GM12891 (cell line): ENCODE measurements around the gene EGFL7.

ENCODE experiments used
- DNase-seq: peaks from one replicate; pipeline ENCODE4 v3.0.0; 2011; ENCODE audit warnings: low spot score; ENCODE audit not compliant: insufficient read length
- FAIRE-seq: peaks from 2 replicates; lab custom pipeline; 2011; peaks lifted over from hg19 to GRCh38; lab: Jason Lieb, UNC
- PAX5 ChIP-seq: IDR thresholded peaks from 2 replicates; pipeline ENCODE4 v1.6.1; 2011; ENCODE audit warnings: low read length, moderate library complexity, mild to moderate bottlenecking; ENCODE audit not compliant: insufficient read depth, severe bottlenecking
- POLR2A ChIP-seq: IDR thresholded peaks from 2 replicates; pipeline ENCODE4 v1.6.1; 2011; ENCODE audit warnings: low read depth, low read length, control low read depth
- POLR2AphosphoS5 ChIP-seq: IDR thresholded peaks from 2 replicates; pipeline ENCODE4 v1.6.1; 2011; ENCODE audit warnings: low read depth, low read length, control low read depth
- POU2F2 ChIP-seq: IDR thresholded peaks from 2 replicates; pipeline ENCODE4 v1.6.1; 2011; ENCODE audit warnings: low read depth, mild to moderate bottlenecking, control low read depth, low read length, moderate library complexity
- SPI1 ChIP-seq: IDR thresholded peaks from 2 replicates; pipeline ENCODE4 v1.6.1; 2011; ENCODE audit warnings: low read depth, low read length, control low read depth
- TAF1 ChIP-seq: IDR thresholded peaks from 2 replicates; pipeline ENCODE4 v1.6.1; 2011; ENCODE audit warnings: low read depth, low read length, control low read depth

The EGFL7 gene

GRCh38 chr9:136691316-136692184 lies 28.8 kb downstream of the EGFL7 start:
- no peak for FAIRE-seq
- no peak for DNase-seq
- TF ChIP-seq SPI1, result no peak

GRCh38 chr9:136692185-136693134 lies 29.7 kb downstream of the EGFL7 start:
- FAIRE-seq (no peak), DNase-seq (no peak)
- TF ChIP-seq PAX5, result no peak

GRCh38 chr9:136693135-136693489 lies 30.4 kb downstream of the EGFL7 start:
- DNase-seq (no peak), FAIRE-seq (no peak)
- TF ChIP-seq SPI1, result no peak
- TF ChIP-seq TAF1, result no peak

GRCh38 chr9:136693490-136694162 lies 30.9 kb downstream of the EGFL7 start:
- FAIRE-seq (no peak), DNase-seq (no peak)
- TF ChIP-seq POU2F2 (no peak), POLR2A (no peak), SPI1 (no peak), POLR2AphosphoS5 (no peak), PAX5 (no peak), TAF1 (no peak)

GRCh38 chr9:136694163-136694871 lies 31.6 kb downstream of the EGFL7 start:
- no peak for TF ChIP-seq PAX5
- no peak for TF ChIP-seq SPI1
- TF ChIP-seq TAF1, result no peak
- TF ChIP-seq POLR2AphosphoS5, result no peak
- no peak for TF ChIP-seq POLR2A
- no peak for TF ChIP-seq POU2F2
- DNase-seq, result no peak
- FAIRE-seq, result no peak

- FAIRE-seq (no peak), DNase-seq (no peak)
- TF ChIP-seq POU2F2 (no peak), POLR2A (no peak), TAF1 (no peak), PAX5 (no peak), SPI1 (no peak), POLR2AphosphoS5 (no peak)
Measured at GRCh38 chr9:136694872-136695247, 32.1 kb downstream of the EGFL7 start.

GRCh38 chr9:136695435-136695895 lies 32.7 kb downstream of the EGFL7 start:
- FAIRE-seq (no peak), DNase-seq (no peak)
- TF ChIP-seq TAF1 (no peak), POU2F2 (no peak), SPI1 (no peak), POLR2AphosphoS5 (no peak), PAX5 (no peak), POLR2A (no peak)

GRCh38 chr9:136695955-136696354 lies 33.2 kb downstream of the EGFL7 start:
- FAIRE-seq (no peak), DNase-seq (no peak)
- TF ChIP-seq SPI1, result no peak
- TF ChIP-seq TAF1, result no peak
- no peak for TF ChIP-seq POU2F2
- TF ChIP-seq PAX5, result no peak
- no peak for TF ChIP-seq POLR2AphosphoS5
- no peak for TF ChIP-seq POLR2A

- DNase-seq (no peak), FAIRE-seq (no peak)
Measured at GRCh38 chr9:136696502-136696901, 33.8 kb downstream of the EGFL7 start.

More at GRCh38 chr9:136696502-136696901, 33.8 kb downstream of the EGFL7 start:
- TF ChIP-seq POLR2A (no peak), SPI1 (no peak), TAF1 (no peak), POU2F2 (no peak)
